ENCODE results near the gene STARD7.

STARD7 gene

GRCh38 chr2:96197546-96198255 is 10.9 kb downstream of the STARD7 start:
- Histone ChIP-seq H3K4me1 (ENCODE audit: low read length) (peaks cover 34% of the 10 kb centered on the region), H3K79me2 (ENCODE audit: low read length) (peaks cover 90% of the 10 kb centered on the region), H3K4me3 (ENCODE audit: low read length) (no peak overlapping the region), H3K9ac (ENCODE audit: low read length) (no peak overlapping the region), H3K9me3 (ENCODE audit: insufficient read depth, low read length) (no peaks in the 10 kb centered on the region), H4K20me1 (ENCODE audit: insufficient read depth, low read length) (peaks cover 60% of the 10 kb centered on the region), H3K27ac (ENCODE audit: low read length) (no peak overlapping the region), H3K4me2 (ENCODE audit: low read length) (no peak overlapping the region), H2AFZ (ENCODE audit: low read depth, low read length) (no peak overlapping the region), H3K36me3 (replicated peaks; ENCODE audit: low read depth, low read length) (peaks cover 35% of the 10 kb centered on the region), H3K27me3 (ENCODE audit: low read depth, low read length) (no peaks in the 10 kb centered on the region)
- TF ChIP-seq EZH2phosphoT487 (IDR thresholded peaks at IDR 0.05; ENCODE audit: low read depth) (no peak), CTCF (IDR thresholded peaks at IDR 0.05; ENCODE audit: low read depth, low read length) (no peak)

GRCh38 chr2:96195410-96196066 is 13.1 kb downstream of the STARD7 start:
- Histone ChIP-seq H4K20me1 (ENCODE audit: insufficient read depth, low read length) (peaks cover 40% of the 10 kb centered on the region), H3K4me2 (ENCODE audit: low read length) (no peak overlapping the region)
- no peak for TF ChIP-seq CTCF (IDR thresholded peaks at IDR 0.05; ENCODE audit: low read depth, low read length)
- no peak for TF ChIP-seq EZH2phosphoT487 (IDR thresholded peaks at IDR 0.05; ENCODE audit: low read depth)

GRCh38 chr2:96191937-96192670 is 16.5 kb downstream of the STARD7 start:
- Histone ChIP-seq H3K4me3 (ENCODE audit: low read length) (no peak overlapping the region), H3K36me3 (replicated peaks; ENCODE audit: low read depth, low read length) (peaks cover 51% of the 10 kb centered on the region), H3K4me1 (ENCODE audit: low read length) (no peaks in the 10 kb centered on the region), H3K9me3 (ENCODE audit: insufficient read depth, low read length) (no peaks in the 10 kb centered on the region), H3K79me2 (ENCODE audit: low read length) (peaks cover 34% of the 10 kb centered on the region), H3K4me2 (ENCODE audit: low read length) (no peak overlapping the region), H2AFZ (ENCODE audit: low read depth, low read length) (no peak overlapping the region), H4K20me1 (ENCODE audit: insufficient read depth, low read length) (peaks cover 11% of the 10 kb centered on the region), H3K27ac (ENCODE audit: low read length) (no peak overlapping the region), H3K9ac (ENCODE audit: low read length) (no peak overlapping the region), H3K27me3 (ENCODE audit: low read depth, low read length) (no peaks in the 10 kb centered on the region)
- TF ChIP-seq EZH2phosphoT487 (IDR thresholded peaks at IDR 0.05; ENCODE audit: low read depth) (no peak), CTCF (IDR thresholded peaks at IDR 0.05; ENCODE audit: low read depth, low read length) (no peak)

More at GRCh38 chr2:96195410-96196066, 13.1 kb downstream of the STARD7 start:
- no peak overlapping the region for H3K9ac ChIP-seq (ENCODE audit: low read length)
- H3K79me2 ChIP-seq (ENCODE audit: low read length) = peaks cover 68% of the 10 kb centered on the region
- no peaks in the 10 kb centered on the region for H3K27me3 ChIP-seq (ENCODE audit: low read depth, low read length)
- H3K4me1 ChIP-seq (ENCODE audit: low read length) = peaks cover 18% of the 10 kb centered on the region
- peaks cover 51% of the 10 kb centered on the region for H3K36me3 ChIP-seq (replicated peaks; ENCODE audit: low read depth, low read length)
- no peak overlapping the region for H2AFZ ChIP-seq (ENCODE audit: low read depth, low read length)
- H3K4me3 ChIP-seq (ENCODE audit: low read length) = no peak overlapping the region
- no peak overlapping the region for H3K27ac ChIP-seq (ENCODE audit: low read length)
- H3K9me3 ChIP-seq (ENCODE audit: insufficient read depth, low read length) = no peaks in the 10 kb centered on the region

Measured in OCI-LY3 (cell line).